ENCODE measurements around the gene HSPA12B.

Gene HSPA12B

GRCh38 chr20:3749689-3750531, 17.4 kb downstream of the HSPA12B start:
- no peak for DNase-seq

- no peak for DNase-seq
Observed at GRCh38 chr20:3751305-3751674, 18.8 kb downstream of the HSPA12B start.

- no peak for DNase-seq
Observed at GRCh38 chr20:3751675-3752385, 19.3 kb downstream of the HSPA12B start.

GRCh38 chr20:3752386-3752759, 19.9 kb downstream of the HSPA12B start:
- DNase-seq, result no peak

GRCh38 chr20:3753098-3753497, 20.6 kb downstream of the HSPA12B start:
- DNase-seq, result peak; percentile 46

- no peak for DNase-seq
Observed at GRCh38 chr20:3753501-3754275, 21.2 kb downstream of the HSPA12B start.

GRCh38 chr20:3754276-3754630, 21.8 kb downstream of the HSPA12B start:
- DNase-seq, result no peak

GRCh38 chr20:3755269-3755668, 22.8 kb downstream of the HSPA12B start:
- no peak for DNase-seq

- DNase-seq, result no peak
Observed at GRCh38 chr20:3755814-3756480, 23.5 kb downstream of the HSPA12B start.

GRCh38 chr20:3757268-3757667, 24.8 kb downstream of the HSPA12B start:
- no peak for DNase-seq

GRCh38 chr20:3758566-3758965, 26.1 kb downstream of the HSPA12B start:
- DNase-seq, result no peak

GRCh38 chr20:3759316-3759823, 26.9 kb downstream of the HSPA12B start:
- DNase-seq, result no peak

- DNase-seq, result no peak
Observed at GRCh38 chr20:3759884-3760283, 27.4 kb downstream of the HSPA12B start.

GRCh38 chr20:3760655-3761348, 28.3 kb downstream of the HSPA12B start:
- no peak for DNase-seq

GRCh38 chr20:3763671-3764601, 31.5 kb downstream of the HSPA12B start:
- no peak for DNase-seq

GRCh38 chr20:3764659-3765058, 32.2 kb downstream of the HSPA12B start:
- no peak for DNase-seq

GRCh38 chr20:3765171-3765882, 32.8 kb downstream of the HSPA12B start:
- DNase-seq, result no peak

GRCh38 chr20:3766422-3767109, 34.1 kb downstream of the HSPA12B start:
- DNase-seq, result no peak

- peak; percentile 20 for DNase-seq
Observed at GRCh38 chr20:3767110-3767426, 34.6 kb downstream of the HSPA12B start.
